ENCODE results near the gene FAM171A2. TPM values are rescaled to one million over a fixed set of nuclear protein-coding genes. Genes with fewer than 3 reads are reported as not detected.

FAM171A2 gene
- total and polyA plus RNA-seq, 2 of the 4 experiments (the other 2 are of a cell fraction) = 3.2 to 5.9 TPM

DNA sequence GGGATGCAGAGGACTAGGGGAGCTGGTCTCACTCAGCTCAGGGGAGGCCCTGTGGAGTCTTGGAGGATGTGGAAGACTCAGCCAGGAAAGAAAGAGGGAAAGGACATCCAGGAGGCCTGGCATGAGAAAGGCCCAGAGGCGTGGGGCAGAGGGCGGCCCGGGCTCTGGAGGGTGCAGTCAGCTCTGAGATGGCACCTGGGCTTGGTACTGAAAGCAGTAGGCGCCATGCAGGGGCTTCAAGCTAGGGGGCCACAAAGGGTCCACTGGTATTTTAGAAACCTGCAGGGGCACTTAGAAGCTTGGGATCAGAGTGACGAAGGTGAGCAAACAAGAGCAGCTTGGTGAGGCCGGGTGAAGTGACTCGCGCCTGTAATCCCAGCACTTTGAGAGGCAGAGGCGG, 5.6 kb downstream of the FAM171A2 start:
- no peak overlapping the region for H3K56ac ChIP-seq (ENCODE audit: extremely low read depth, insufficient read depth, low read length)
- H3K4ac ChIP-seq (ENCODE audit: low read depth, low read length) = no peak overlapping the region
- H2AK9ac ChIP-seq (replicated peaks; ENCODE audit: low read depth, low read length, poor library complexity) = no peak overlapping the region
- BruUV-seq (replicated peaks) = no TSS peak
- no peak overlapping the region for H3K4me2 ChIP-seq (ENCODE audit: low read depth, low read length)
- H4K20me1 ChIP-seq (ENCODE audit: insufficient read depth, low read length) = peaks cover 11% of the 10 kb centered on the region
- H3K9me1 ChIP-seq (ENCODE audit: insufficient read depth, low read length) = peaks cover 8% of the 10 kb centered on the region; the same call in 1 of the 2 replicates
- H3K4me1 ChIP-seq (ENCODE audit: control insufficient read depth, insufficient read depth, low read length) = peaks cover 15% of the 10 kb centered on the region
- no peak overlapping the region for H3K14ac ChIP-seq (replicated peaks; ENCODE audit: low read depth, low read length)
- H3K9ac ChIP-seq (ENCODE audit: low read depth, low read length) = no peak overlapping the region
- peaks cover 17% of the 10 kb centered on the region; the same call in 1 of the 2 replicates for H3K36me3 ChIP-seq (ENCODE audit: control insufficient read depth, insufficient read depth, low read length)
- TF ChIP-seq NFE2L2 (IDR thresholded peaks at IDR 0.05; ENCODE audit: low read depth, low read length) = no peak
- TF ChIP-seq FOS (IDR thresholded peaks at IDR 0.05; ENCODE audit: low read depth, low read length) = no peak
- no peak for TF ChIP-seq CEBPB (IDR thresholded peaks at IDR 0.05; ENCODE audit: low read depth, low read length)
- TF ChIP-seq RCOR1 (IDR thresholded peaks at IDR 0.05; ENCODE audit: insufficient replicate concordance, low read length) = no peak
- TF ChIP-seq, protein P1, sequence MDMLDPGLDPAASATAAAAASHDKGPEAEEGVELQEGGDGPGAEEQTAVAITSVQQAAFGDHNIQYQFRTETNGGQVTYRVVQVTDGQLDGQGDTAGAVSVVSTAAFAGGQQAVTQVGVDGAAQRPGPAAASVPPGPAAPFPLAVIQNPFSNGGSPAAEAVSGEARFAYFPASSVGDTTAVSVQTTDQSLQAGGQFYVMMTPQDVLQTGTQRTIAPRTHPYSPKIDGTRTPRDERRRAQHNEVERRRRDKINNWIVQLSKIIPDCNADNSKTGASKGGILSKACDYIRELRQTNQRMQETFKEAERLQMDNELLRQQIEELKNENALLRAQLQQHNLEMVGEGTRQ (IDR thresholded peaks at IDR 0.05; ENCODE audit: low read depth, low read length) = no peak
- no peak for TF ChIP-seq RAD21 (IDR thresholded peaks at IDR 0.05; ENCODE audit: low read length)
- no peak for TF ChIP-seq MAFK (IDR thresholded peaks at IDR 0.05; ENCODE audit: low read depth, low read length)
- TF ChIP-seq SMC3 (IDR thresholded peaks at IDR 0.05; ENCODE audit: low read depth, low read length) = no peak
- TF ChIP-seq RFX5 (IDR thresholded peaks at IDR 0.05; ENCODE audit: low read depth, low read length) = no peak
- TF ChIP-seq CHD1 (IDR thresholded peaks at IDR 0.05; ENCODE audit: low read depth, low read length) = no peak
- no peak for TF ChIP-seq BHLHE40 (IDR thresholded peaks at IDR 0.05; ENCODE audit: low read depth, low read length)
- TF ChIP-seq, protein P2, sequence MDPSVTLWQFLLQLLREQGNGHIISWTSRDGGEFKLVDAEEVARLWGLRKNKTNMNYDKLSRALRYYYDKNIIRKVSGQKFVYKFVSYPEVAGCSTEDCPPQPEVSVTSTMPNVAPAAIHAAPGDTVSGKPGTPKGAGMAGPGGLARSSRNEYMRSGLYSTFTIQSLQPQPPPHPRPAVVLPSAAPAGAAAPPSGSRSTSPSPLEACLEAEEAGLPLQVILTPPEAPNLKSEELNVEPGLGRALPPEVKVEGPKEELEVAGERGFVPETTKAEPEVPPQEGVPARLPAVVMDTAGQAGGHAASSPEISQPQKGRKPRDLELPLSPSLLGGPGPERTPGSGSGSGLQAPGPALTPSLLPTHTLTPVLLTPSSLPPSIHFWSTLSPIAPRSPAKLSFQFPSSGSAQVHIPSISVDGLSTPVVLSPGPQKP (IDR thresholded peaks at IDR 0.05; ENCODE audit: borderline replicate concordance, low read depth, low read length) = no peak
- no peak for TF ChIP-seq POLR2A (IDR thresholded peaks at IDR 0.05; ENCODE audit: low read depth, low read length)
- TF ChIP-seq, protein P3, sequence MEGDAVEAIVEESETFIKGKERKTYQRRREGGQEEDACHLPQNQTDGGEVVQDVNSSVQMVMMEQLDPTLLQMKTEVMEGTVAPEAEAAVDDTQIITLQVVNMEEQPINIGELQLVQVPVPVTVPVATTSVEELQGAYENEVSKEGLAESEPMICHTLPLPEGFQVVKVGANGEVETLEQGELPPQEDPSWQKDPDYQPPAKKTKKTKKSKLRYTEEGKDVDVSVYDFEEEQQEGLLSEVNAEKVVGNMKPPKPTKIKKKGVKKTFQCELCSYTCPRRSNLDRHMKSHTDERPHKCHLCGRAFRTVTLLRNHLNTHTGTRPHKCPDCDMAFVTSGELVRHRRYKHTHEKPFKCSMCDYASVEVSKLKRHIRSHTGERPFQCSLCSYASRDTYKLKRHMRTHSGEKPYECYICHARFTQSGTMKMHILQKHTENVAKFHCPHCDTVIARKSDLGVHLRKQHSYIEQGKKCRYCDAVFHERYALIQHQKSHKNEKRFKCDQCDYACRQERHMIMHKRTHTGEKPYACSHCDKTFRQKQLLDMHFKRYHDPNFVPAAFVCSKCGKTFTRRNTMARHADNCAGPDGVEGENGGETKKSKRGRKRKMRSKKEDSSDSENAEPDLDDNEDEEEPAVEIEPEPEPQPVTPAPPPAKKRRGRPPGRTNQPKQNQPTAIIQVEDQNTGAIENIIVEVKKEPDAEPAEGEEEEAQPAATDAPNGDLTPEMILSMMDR (conservative IDR thresholded peaks at IDR 0.05; ENCODE audit: low read depth, low read length) = no peak
- no peak for TF ChIP-seq MXI1 (IDR thresholded peaks at IDR 0.05; ENCODE audit: borderline replicate concordance, low read depth, low read length)
- no peak for TF ChIP-seq MAZ (IDR thresholded peaks at IDR 0.05; ENCODE audit: borderline replicate concordance, low read depth, low read length)
- H3K4me3 ChIP-seq (ENCODE audit: insufficient read depth, low read depth, low read length) = no peak overlapping the region
- H3K27me3 ChIP-seq (ENCODE audit: control insufficient read depth, insufficient read depth, low read length) = no peaks in the 10 kb centered on the region
- no peak overlapping the region for H2AK5ac ChIP-seq (ENCODE audit: low read depth, low read length)
- no peak overlapping the region for H2BK15ac ChIP-seq (ENCODE audit: low read depth, low read length)
- H4K91ac ChIP-seq (ENCODE audit: insufficient read depth, low read depth, low read length) = no peak overlapping the region
- H2BK20ac ChIP-seq (ENCODE audit: low read depth, low read length) = no peak overlapping the region
- CTCF ChIA-PET = no interaction called here
- H2BK5ac ChIP-seq (ENCODE audit: low read depth, low read length, poor library complexity, severe bottlenecking) = no peak overlapping the region
- dilution Hi-C loops (cut with HindIII; ENCODE audit: low sequenced_read_pairs, unreplicated experiment) (no loop called here), intact Hi-C loops (cut with micrococcal nuclease) (no loop called here), in situ Hi-C loops (cut with MboI; ENCODE audit: low sequenced_read_pairs) (no loop called here)
- H3K9me3 ChIP-seq (ENCODE audit: control insufficient read depth, insufficient read depth, low read length) = no peaks in the 10 kb centered on the region
- peaks cover 4 to 24% of the 10 kb centered on the region in 2 experiments; a peak in 2 of 4 replicates for H3K79me1 ChIP-seq (ENCODE audit: low read depth in 1 of 2, low read length in 2 of 2)
- no peak for ATAC-seq (ENCODE audit: low read depth)
- no peak overlapping the region for H2BK120ac ChIP-seq (ENCODE audit: low read depth, low read length)
- H4K8ac ChIP-seq (ENCODE audit: low read depth in 2 of 2, low read length in 2 of 2) = no peak overlapping the region
- no peak overlapping the region for H3K23ac ChIP-seq (ENCODE audit: low read depth, low read length)
- H3K27ac ChIP-seq (ENCODE audit: insufficient read depth, low read length) = no peak overlapping the region
- no peak overlapping the region for H2AFZ ChIP-seq (replicated peaks; ENCODE audit: low read length, poor library complexity)
- no peak for DNase-seq
- H4K5ac ChIP-seq (ENCODE audit: low read depth, low read length) = no peak overlapping the region
- WGBS, 2 experiments (ENCODE audit: extremely low coverage in 2 of 2, insufficient read length in 1 of 2) = 86% methylated on average over 4 of the region's 9 CpGs; no CpG with 5 or more reads in 1 of the 2 experiments
- no peak overlapping the region for H3K18ac ChIP-seq (ENCODE audit: low read depth, low read length)
- POLR2A ChIA-PET (ENCODE audit: unreplicated experiment) = no interaction called here

Measured in IMR-90 (cell line).